Activated CD4-positive, alpha-beta T cell treated with anti-CD3 and anti-CD28 coated beads, Interleukin-2, amount 10 ng/mL, durations not matched to agents 24 days and 14 days (primary cell): Measurements from ENCODE around the gene AAGAB. TPM values are rescaled to one million over a fixed set of nuclear protein-coding genes. Genes with fewer than 3 reads are reported as not detected.

ENCODE experiments used
- DNase-seq: peaks from one replicate; pipeline ENCODE4 v3.0.0; 2022
- H3K27ac Mint-ChIP-seq: one replicate; pipeline ENCODE4 v1.8.0; 2022; ENCODE audit warnings: mild to moderate bottlenecking, mixed read lengths
- H3K27me3 Mint-ChIP-seq: one replicate; pipeline ENCODE4 v1.8.0; 2022; ENCODE audit warnings: mixed read lengths
- H3K36me3 Mint-ChIP-seq: one replicate; pipeline ENCODE4 v1.8.0; 2022; ENCODE audit warnings: low read depth, mild to moderate bottlenecking, mixed read lengths
- H3K4me1 Mint-ChIP-seq: one replicate; pipeline ENCODE4 v1.8.0; 2021; ENCODE audit warnings: mixed read lengths
- H3K4me3 Mint-ChIP-seq: one replicate; pipeline ENCODE4 v1.8.0; 2022; ENCODE audit warnings: mild to moderate bottlenecking, moderate library complexity, mixed read lengths
- H3K9me3 Mint-ChIP-seq: one replicate; pipeline ENCODE4 v1.8.0; 2021; ENCODE audit warnings: mixed read lengths
- intact Hi-C: fragments of 100-400 bp; cut with micrococcal nuclease; formaldehyde crosslinking; loops from one replicate; pipeline ENCODE4 v1.15.1; 2023
- total RNA-seq: library from RNA; stranded (reverse); gene quantifications from 2 replicates; pipeline ENCODE4 v1.2.3, GENCODE V29; 2022

AAGAB gene
- total RNA-seq, 1 donor from 2014 or later, result 44.9 TPM

DNA sequence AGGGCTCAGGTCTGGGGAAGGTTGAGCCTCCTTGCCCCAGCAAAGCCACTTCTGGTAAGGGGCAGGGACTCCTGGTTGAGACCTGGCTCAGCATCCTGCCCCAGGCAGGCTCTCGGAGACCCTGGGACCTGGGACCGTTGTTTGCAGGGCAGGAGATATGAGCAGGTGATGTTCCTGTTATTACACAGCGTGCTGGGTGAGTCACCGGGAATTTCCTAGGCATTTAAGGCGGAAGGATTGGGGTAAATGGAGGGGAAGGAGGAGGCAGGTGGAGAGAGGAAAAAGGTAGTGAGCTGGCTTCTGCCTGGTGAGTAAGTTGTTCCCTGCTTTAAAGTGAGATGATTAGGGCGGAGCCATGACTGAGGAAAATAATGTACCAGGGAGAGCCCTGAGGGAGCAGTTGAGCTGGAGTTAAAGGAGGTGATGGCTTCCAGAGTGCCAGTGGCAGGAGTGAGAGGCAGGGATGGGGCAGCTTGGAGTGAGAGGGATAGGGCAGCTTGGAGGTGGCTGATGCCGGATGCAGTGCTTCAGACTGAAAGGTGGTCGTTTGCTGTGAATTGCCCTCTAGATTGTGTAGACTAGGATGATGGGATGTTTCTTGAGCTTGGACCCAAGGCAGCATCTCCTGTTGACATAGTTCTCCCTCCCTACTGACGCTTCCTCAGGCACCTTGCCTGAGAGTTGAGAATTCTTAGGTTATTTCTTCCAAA lies 79.4 kb downstream of the AAGAB start:
- H3K4me1 Mint-ChIP-seq, result peaks cover 67% of the 10 kb centered on the region
- intact Hi-C loops, result loop anchor here (1.0 to 10.0 kb wide), 7 partner anchors 25 to 230 kb away; partner anchors contain the start of gene SMAD3
- H3K27me3 Mint-ChIP-seq, result no peaks in the 10 kb centered on the region
- peak overlapping the region; percentile 82 for H3K27ac Mint-ChIP-seq
- H3K4me3 Mint-ChIP-seq, result peak overlapping the region; percentile 44
- H3K9me3 Mint-ChIP-seq, result no peaks in the 10 kb centered on the region
- DNase-seq, result no peak
- H3K36me3 Mint-ChIP-seq, result peaks cover 76% of the 10 kb centered on the region

DNA sequence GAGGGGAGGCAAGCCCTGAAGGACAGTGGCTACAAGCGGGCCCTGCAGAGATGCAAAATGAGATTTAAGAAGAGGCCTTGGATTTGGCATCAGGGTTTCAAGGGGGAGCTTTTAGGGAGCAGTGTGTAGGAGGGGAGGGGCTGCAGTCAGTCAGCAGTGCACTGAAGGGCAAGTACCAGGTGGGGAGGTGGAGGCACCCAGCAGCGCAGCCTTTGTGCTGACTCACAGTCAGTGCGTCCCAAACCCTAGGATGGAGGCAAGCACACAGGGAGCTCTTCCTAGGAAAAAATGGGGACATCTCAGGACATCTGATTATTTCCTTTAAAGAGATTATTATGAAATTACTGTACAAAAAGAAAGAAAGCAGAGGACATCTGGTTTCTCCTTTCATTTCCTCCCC lies 80.0 kb downstream of the AAGAB start:
- Mint-ChIP-seq H3K27ac (peak overlapping the region; percentile 82), H3K27me3 (no peaks in the 10 kb centered on the region), H3K4me1 (peaks cover 66% of the 10 kb centered on the region), H3K4me3 (peak overlapping the region; percentile 22), H3K36me3 (peaks cover 75% of the 10 kb centered on the region), H3K9me3 (no peaks in the 10 kb centered on the region)
- intact Hi-C loops, result loop anchor here (2.0 to 10.0 kb wide), 4 partner anchors 28 to 230 kb away; no protein-coding TSS in a partner anchor
- no peak for DNase-seq

DNA sequence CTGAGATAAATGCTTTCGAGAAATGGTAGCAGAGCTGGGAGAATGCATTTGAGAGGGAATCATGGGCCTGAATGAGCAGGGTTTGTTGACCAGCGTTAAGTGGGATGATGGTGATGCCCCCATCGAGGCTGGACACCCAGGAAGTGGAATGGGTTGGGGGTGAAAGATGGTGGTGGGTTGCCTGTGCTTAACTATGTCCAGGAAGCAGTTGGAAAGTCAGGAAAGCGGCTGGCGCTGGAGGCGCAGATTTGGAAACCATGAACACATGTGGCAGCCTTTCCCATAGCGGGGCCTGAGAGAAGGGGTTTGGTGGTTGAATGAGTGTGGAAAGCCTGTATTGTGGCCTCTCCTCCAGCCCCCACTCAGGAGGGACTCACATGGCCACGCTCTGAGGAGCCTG lies 80.7 kb downstream of the AAGAB start:
- Mint-ChIP-seq H3K27ac (peak overlapping the region; percentile 67), H3K4me1 (peaks cover 65% of the 10 kb centered on the region), H3K9me3 (no peaks in the 10 kb centered on the region), H3K27me3 (no peaks in the 10 kb centered on the region), H3K36me3 (peaks cover 71% of the 10 kb centered on the region), H3K4me3 (no peak overlapping the region)
- DNase-seq, result no peak
- intact Hi-C loops, result loop anchor here (2.0 to 10.0 kb wide), 4 partner anchors 27 to 229 kb away; no protein-coding TSS in a partner anchor

DNA sequence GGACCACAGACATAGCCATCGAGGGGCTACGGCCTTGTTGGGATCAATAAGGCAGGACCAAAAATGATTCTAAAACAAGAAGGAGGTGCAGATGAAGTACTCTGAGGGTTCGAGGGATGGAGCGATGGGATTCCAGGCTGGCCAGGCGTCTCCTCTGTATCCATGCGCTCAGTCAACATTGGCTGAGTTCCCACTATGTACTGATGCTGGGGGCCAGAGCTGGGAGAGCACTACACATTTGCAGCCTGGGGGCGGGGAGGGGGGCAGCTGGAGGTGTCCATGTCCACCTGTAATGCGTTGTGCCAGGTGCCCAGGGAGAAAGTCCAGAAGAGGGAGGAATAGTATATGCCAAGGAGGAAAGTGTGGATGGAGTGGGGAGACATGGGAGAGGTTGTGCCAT lies 81.5 kb downstream of the AAGAB start:
- Mint-ChIP-seq H3K36me3 (peaks cover 75% of the 10 kb centered on the region), H3K4me3 (no peak overlapping the region), H3K27me3 (no peaks in the 10 kb centered on the region), H3K9me3 (no peaks in the 10 kb centered on the region), H3K27ac (peak overlapping the region; percentile 67), H3K4me1 (peaks cover 67% of the 10 kb centered on the region)
- DNase-seq, result no peak
- intact Hi-C loops, result loop anchor here (10.0 kb wide), 1 partner anchor 228 kb away; no protein-coding TSS in a partner anchor

DNA sequence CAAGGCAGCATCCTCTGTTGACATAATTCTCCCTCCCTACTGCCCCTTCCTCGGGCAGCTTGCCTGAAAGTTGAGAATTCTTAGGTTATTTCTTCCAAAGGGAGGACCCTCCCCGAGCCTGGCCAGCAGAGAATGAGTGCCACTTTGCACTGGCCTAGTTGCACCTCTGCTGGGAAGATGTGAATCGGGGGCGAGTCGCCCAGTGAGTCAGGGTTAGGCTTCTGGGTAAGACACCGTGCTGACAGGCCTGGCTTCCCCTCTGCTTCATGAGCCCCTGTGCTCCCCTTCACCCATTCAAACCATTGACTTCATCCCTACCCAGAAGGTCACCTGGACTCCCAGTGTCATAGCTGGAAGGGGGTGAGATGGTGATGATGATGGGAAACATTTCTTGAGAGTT lies 82.3 kb downstream of the AAGAB start:
- no peaks in the 10 kb centered on the region for H3K27me3 Mint-ChIP-seq
- peak overlapping the region; percentile 67 for H3K27ac Mint-ChIP-seq
- no peak overlapping the region for H3K4me3 Mint-ChIP-seq
- DNase-seq, result no peak
- H3K9me3 Mint-ChIP-seq, result no peaks in the 10 kb centered on the region
- H3K36me3 Mint-ChIP-seq, result peaks cover 80% of the 10 kb centered on the region
- H3K4me1 Mint-ChIP-seq, result peaks cover 65% of the 10 kb centered on the region
- intact Hi-C loops, result loop anchor here (10.0 kb wide), 1 partner anchor 227 kb away; no protein-coding TSS in a partner anchor

DNA sequence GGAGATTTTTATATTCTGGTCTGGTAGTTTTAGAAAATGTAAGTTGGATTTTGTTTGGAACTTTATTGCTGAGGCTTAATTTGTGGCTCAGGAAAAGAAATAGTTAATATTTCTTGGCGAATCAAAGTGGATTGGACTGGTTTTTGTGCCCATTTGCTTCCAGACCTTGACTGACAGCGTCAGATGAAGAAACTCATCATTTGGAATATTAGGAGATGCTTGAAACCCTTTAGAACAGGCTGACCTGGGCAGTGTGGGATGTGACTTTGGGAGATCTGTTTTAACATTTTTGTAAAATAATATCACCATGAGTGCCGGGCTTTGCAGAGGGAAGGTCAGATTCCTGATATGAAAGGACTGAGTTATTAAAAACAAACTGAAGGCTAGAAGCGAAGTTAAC lies 83.0 kb downstream of the AAGAB start:
- no peaks in the 10 kb centered on the region for H3K9me3 Mint-ChIP-seq
- no peaks in the 10 kb centered on the region for H3K27me3 Mint-ChIP-seq
- peaks cover 82% of the 10 kb centered on the region for H3K36me3 Mint-ChIP-seq
- DNase-seq, result no peak
- intact Hi-C loops, result loop anchor here (2.0 to 10.0 kb wide), 2 partner anchors 17 to 227 kb away; no protein-coding TSS in a partner anchor
- H3K4me1 Mint-ChIP-seq, result peaks cover 65% of the 10 kb centered on the region
- H3K27ac Mint-ChIP-seq, result peak overlapping the region; percentile 29
- no peak overlapping the region for H3K4me3 Mint-ChIP-seq

DNA sequence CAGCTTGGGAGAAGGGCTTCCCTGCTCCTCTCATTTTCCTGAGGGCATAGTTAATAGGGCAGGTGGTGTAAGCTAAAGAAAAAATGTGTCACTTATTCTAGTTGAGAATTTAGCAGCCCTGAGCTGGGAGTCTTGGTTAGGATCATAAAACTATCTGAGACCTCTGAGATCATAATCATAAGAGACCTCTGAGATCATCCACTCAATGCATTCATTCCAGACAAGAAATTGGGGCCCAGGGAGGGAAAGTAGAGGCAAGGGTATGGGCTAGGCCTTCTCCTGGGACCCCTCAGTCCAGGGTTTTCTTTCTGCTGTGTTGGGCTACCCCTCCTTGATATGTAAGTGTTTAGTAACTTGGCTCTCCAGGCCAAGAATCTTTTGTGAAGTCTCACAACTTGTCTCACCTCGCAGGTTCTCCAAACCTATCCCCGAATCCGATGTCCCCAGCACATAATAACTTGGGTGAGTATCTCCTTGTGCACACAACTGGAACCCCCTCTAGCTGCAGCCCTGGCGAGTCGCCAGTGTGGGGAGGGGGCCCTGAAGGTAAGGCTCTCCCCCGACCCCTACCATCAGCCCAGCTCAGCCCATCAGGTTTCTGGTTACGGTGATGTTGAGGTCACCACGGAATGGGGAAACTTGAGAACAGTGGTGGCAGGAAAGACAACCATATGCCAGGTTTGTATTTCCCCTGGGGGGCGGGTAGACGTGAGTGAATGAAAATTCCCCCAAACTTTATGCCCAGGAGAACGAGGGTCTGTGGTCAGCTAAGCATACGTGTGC lies 84.1 kb downstream of the AAGAB start:
- Mint-ChIP-seq H3K4me3 (no peak overlapping the region), H3K27me3 (no peaks in the 10 kb centered on the region), H3K27ac (peak overlapping the region; percentile 74), H3K36me3 (peaks cover 82% of the 10 kb centered on the region), H3K9me3 (no peaks in the 10 kb centered on the region), H3K4me1 (peaks cover 55% of the 10 kb centered on the region)
- no peak for DNase-seq
- intact Hi-C loops, result loop anchor here (2.0 to 10.0 kb wide), 2 partner anchors 16 to 226 kb away; no protein-coding TSS in a partner anchor

DNA sequence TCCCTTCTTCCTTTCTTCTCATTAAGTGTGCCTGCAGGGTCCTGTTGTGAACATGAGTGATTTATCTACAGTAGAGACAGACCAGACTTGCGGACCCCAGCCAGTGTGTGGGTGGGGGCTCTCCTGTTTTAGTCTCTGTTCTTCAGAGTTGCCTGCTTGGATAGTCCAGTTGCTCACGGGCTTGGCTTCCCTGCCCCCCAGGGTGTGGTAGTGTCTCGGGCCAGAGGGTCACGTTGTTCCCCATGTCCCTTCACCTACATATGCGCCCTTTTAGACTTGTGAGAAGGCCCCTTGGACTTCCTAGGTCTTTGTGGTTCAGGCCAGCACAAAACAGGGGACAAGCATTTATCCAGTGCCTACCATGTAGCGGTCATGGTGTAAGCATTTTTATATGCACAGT lies 85.8 kb downstream of the AAGAB start:
- Mint-ChIP-seq H3K36me3 (peaks cover 80% of the 10 kb centered on the region), H3K27ac (no peak overlapping the region), H3K4me3 (no peak overlapping the region), H3K27me3 (no peaks in the 10 kb centered on the region), H3K9me3 (no peaks in the 10 kb centered on the region), H3K4me1 (peaks cover 38% of the 10 kb centered on the region)
- intact Hi-C loops, result no loop called here
- no peak for DNase-seq

DNA sequence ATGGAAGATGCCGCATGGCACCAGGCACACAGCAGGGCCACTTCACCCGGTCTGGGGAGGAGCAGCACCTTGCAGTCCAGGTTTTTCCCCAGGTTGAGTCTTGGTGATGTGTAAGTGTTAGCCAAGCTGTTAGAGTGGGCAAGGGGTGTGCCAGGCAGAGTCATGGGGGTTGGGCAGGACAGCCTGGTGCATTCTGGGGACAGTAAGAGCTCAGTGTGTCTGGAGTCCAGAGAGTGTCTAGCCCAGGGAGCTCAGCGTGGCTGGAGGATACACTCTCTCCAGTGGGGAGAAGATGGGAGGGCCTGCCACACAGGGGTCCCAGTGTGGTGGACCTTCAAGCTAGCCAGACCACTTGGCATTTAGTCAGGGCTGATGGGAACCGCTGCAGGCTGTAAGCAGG lies 87.4 kb downstream of the AAGAB start:
- no peaks in the 10 kb centered on the region for H3K9me3 Mint-ChIP-seq
- no peaks in the 10 kb centered on the region for H3K27me3 Mint-ChIP-seq
- H3K4me1 Mint-ChIP-seq, result peaks cover 28% of the 10 kb centered on the region
- H3K36me3 Mint-ChIP-seq, result peaks cover 67% of the 10 kb centered on the region
- H3K4me3 Mint-ChIP-seq, result no peak overlapping the region
- intact Hi-C loops, result no loop called here
- H3K27ac Mint-ChIP-seq, result peak overlapping the region; percentile 65
- no peak for DNase-seq

DNA sequence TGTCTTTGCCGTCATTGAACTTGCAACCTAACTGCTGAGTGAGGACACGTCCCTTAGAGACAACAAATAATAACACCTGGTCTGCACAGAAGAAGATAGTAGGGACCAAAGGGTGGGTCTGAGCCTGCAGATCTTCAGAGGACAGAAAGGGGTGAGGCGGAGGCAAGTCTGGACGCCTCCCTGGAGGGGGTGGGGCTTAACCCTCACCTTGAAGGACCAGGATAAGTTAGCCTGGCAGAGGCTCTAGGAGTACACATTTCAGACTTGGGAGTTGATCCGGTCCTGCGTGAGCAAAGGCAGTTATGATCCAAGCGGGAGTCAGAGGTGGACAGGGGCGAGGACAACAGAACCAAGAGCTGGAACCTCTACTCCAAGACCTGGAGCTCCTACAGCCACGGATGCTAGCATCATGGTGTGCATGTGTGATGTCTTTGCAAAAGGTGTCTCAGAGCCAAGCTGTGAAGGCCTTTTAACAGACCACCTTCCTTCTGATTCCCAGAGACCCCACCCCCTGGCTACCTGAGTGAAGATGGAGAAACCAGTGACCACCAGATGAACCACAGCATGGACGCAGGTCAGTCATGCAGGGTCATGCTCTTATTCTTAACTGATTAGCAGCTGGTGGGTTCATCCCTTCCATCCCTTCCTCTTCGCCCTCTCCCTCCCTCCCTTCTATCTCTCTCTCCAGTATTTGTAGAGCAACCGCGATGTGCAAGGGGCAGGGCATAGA lies 88.0 kb downstream of the AAGAB start:
- Mint-ChIP-seq H3K9me3 (no peaks in the 10 kb centered on the region), H3K4me3 (no peak overlapping the region), H3K36me3 (peaks cover 61% of the 10 kb centered on the region), H3K4me1 (peaks cover 26% of the 10 kb centered on the region), H3K27me3 (no peaks in the 10 kb centered on the region), H3K27ac (peak overlapping the region; percentile 65)
- intact Hi-C loops, result no loop called here
- no peak for DNase-seq

DNA sequence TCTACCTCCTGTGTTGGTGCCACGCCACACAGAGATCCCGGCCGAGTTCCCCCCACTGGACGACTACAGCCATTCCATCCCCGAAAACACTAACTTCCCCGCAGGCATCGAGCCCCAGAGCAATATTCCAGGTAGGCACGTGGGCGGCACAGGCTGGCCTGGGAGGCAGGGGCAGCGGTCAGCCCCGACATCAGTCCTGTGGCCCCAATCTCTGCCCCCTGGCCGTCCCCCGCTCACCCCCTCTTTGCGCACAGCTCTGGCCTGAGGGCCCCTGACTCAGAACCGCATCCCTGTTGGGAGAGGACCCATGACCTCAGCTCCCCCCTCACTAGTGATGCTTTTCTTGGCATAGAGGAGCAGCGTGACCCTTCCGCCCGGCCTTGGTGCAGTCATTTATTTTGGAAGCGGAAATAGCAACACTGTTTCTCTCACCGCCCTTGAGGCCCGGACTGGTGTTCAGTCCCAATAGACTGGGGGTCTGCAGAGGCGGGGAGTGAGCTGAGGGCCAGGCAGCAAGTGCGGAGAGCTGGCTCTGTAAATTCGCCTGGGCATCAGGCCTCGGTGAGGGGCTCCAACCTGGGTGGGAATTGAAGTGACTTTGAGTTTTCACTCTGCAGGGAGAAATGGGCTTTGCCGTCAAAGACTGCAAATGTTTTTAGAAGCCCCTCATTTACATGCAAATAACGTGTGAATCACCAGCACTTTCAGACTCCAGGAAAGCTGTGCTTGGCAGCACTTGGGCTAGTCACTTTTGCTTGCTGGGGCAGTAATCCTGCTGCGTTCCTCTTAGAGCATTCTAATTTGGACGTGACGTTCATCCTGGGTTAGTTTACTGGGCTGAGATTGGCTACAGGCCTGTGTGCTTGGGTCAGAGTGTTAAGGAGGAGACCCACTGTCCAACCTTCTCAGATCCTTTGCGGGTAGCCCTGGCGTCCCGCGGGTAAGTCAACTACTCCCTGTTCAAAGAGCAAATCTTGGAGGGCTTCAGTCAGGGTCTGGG lies 88.9 kb downstream of the AAGAB start:
- Mint-ChIP-seq H3K9me3 (no peaks in the 10 kb centered on the region), H3K4me1 (peaks cover 27% of the 10 kb centered on the region), H3K36me3 (peaks cover 53% of the 10 kb centered on the region), H3K4me3 (no peak overlapping the region), H3K27me3 (no peaks in the 10 kb centered on the region), H3K27ac (no peak overlapping the region)
- no peak for DNase-seq
- intact Hi-C loops, result no loop called here

DNA sequence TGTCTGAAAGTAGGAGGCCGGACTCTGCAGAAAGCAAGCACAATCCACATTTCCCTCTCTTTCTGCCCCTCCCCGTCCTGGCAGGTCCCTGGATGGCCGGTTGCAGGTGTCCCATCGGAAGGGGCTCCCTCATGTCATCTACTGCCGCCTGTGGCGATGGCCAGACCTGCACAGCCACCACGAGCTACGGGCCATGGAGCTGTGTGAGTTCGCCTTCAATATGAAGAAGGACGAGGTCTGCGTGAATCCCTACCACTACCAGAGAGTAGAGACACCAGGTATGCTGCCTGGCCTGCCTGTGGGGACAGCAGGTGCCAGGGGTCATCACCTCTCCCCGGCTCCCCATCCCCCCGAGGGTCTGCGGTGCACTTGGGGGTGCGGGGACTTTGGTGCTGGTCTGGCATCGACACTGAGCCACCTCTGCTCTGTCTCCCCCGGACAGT lies 89.6 kb downstream of the AAGAB start:
- Mint-ChIP-seq H3K27me3 (no peaks in the 10 kb centered on the region), H3K4me3 (no peak overlapping the region), H3K4me1 (peaks cover 23% of the 10 kb centered on the region), H3K9me3 (no peaks in the 10 kb centered on the region), H3K36me3 (peaks cover 49% of the 10 kb centered on the region), H3K27ac (peak overlapping the region; percentile 29)
- intact Hi-C loops, result no loop called here
- DNase-seq, result no peak

DNA sequence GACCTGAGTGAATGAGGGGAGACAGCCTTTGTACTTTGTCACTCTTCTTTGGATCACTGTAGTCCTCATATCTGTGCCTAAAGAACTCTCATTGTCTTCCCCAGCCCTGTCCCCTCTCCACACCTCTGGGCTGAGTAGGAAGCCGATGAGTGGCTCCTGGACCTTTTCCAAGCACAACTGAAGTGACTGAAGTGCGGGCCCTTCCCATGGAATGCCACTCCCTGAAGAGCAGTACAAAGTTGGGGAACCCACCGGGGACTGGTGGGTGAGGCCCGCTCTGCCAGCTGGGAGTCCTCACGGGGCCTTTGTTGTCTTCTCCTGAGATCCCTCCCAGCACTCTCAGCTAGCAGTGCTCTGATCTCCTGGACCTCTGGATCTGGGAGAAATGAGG lies 90.1 kb downstream of the AAGAB start:
- DNase-seq, result no peak
- intact Hi-C loops, result no loop called here
- Mint-ChIP-seq H3K27me3 (no peaks in the 10 kb centered on the region), H3K4me3 (no peak overlapping the region), H3K36me3 (peaks cover 46% of the 10 kb centered on the region), H3K27ac (peak overlapping the region; percentile 29), H3K4me1 (peaks cover 24% of the 10 kb centered on the region), H3K9me3 (no peaks in the 10 kb centered on the region)
